Activated naive CD4-positive, alpha-beta T cell treated with anti-CD3 and anti-CD28 coated beads, Interleukin-2, amount 50 U/mL, for 16 hours (primary cell): Measurements from ENCODE around the gene NHSL2.
"Not testable (repeated sequence)": the region's sequence is repeated elsewhere in the genome, so short reads cannot be mapped to it uniquely, and the experiment has no call there.

Source experiments
- DNase-seq: peaks from one replicate; pipeline ENCODE4 v3.0.0-alpha.2; 2020

The NHSL2 gene

DNA sequence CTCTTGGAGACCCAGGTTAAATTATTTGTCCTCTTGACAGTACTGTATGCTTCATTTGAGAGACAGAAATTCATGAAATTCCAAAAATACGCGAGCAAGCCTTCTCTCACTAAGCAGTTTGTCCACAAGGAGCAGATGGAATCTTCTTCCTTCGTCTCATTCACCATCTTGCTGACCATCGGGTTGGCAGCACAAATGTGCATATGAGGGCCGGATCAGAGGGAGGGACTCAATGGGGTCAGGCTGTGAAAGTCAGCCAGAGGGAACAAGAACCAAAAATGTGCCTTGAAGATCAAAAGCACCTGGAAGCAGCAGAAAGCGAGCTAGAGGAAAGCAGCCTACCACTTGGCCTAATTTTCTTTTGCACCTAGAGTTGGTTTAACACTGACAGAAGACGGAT is 16.4 kb downstream of the NHSL2 start:
- DNase-seq, result no peak

DNA sequence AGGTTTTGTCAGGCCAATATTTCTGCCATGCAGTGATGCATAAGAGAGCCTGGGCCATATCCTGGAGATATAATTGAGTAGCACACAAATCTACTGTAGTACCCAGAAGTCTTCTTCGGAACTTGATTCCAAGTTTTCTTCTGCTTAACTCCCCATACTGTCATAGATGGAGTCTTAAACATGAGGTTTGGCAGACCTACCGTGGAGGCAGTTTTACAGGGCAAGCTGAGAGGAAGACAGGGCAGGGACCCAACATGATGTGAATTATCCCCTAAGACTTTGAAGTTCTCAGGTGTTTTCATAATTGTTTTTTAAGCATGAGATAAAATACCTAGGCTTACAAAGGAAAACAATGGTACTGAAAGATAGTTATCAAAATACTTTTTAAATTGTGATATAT is 18.2 kb downstream of the NHSL2 start:
- DNase-seq, result no peak

DNA sequence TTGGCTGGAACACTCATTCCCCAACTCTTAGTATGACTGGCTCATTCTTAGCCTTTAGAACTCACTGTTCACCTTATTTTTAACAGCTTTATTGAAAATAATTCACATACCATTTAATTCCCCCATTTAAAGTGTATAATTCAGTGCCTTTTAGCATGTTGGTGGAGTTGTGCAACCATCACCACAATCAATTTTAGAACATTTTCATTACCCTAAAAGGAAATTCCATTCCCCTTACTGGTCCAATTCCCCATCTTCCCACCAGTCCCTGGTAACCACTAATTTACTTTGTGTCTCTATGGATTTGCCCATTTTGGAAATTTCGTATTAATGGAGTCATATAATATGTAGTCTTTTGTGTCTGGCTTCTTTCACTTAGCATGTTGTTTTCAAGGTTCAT is 19.7 kb downstream of the NHSL2 start:
- DNase-seq, result no peak

DNA sequence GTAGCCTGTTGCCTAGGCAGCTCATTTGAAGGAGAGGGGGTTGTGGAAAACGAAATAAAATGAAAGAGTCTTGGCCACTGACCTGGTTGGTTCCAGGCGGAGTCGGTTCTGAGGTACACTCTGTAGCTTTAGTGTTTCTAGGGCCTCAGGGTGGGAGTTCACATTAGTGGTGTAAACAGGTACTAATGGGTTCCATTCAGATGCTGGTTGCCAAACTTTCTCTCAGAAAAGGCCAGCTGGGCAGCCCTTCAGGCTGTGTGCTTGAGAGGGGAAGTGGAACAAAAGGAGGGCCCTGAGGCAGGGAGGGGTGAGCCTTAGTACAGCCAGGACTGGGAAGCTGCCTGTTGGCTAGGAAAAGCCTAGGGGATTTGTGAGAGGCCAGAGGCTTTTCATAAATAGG is 24.8 kb downstream of the NHSL2 start:
- DNase-seq, result no peak

DNA sequence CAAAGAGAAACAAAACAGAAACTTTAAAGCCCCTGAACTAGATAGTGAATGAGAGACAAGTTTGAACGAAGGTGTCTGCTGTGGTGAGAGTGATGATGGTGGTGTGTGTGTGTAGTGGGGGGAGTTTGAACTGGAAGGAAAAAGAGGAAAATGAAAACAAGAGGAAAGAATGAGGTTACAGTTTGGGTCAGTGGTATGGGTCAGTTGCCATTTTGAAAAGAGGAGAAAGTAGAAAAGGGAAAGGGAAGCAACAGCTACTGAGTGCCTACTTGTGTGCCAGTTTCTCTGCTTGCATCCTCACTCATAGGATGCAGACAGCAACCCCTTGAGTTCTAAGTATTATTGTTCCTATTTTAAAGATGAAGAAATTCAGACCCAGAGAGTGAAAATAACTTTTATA is 26.0 kb downstream of the NHSL2 start:
- no peak for DNase-seq

DNA sequence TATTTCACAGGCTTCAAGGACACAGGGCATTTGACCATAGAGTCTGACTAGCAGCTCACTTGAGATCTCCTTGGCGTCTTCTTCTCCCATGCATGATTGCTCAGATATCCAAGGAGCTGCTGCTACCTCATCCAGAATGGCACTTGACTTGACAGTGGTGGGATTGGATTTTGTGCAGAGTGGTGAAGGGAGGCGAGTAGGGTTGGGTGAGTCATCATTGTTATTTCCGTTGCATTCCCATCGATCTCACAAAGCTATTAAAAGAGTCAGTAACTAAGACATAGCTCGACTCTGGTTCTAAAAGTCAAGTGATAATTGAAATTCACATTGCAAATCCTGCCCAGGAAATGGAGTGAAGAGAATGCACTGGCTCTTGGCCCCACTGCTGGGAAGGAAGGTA is 27.7 kb downstream of the NHSL2 start:
- no peak for DNase-seq

DNA sequence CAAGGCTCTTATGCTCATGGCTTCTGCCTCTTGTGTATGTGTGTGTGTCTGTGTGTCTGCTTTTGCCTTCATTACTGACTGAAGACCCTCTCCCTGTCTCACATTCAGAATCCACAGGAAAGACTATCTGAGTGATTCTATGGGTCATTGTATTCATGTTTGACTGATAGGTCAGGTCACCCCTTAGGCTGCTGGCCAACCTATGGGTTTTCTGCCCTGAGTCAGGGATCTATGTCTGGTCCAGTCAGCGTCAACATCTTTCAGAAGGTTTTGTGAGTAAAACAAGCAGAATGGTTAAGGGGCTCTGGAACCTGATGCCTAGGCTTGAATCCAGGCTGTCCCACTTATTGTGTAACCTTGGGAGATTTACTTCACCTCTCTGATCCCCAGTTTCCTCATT is 30.5 kb downstream of the NHSL2 start:
- no peak for DNase-seq

DNA sequence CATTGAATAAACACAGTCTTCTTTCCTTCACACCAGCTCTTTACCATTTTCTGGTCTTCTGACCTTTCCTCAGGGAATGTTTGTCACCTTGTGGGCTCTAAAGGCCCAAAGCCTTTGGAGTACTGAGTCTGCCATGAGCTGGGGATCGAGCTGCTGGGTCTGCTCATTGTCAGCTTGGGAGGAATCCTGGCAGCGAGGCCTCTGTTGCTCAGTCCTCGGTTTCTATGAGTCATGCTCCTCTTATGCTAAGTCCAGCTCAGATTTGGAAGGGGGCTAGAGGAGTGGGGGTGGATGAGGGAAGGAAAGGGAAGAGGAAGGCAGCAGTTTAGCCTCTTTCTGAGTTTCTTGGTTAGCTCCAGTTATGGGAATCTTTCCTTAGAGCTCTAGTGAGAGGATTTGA is 31.1 kb downstream of the NHSL2 start:
- DNase-seq, result no peak

DNA sequence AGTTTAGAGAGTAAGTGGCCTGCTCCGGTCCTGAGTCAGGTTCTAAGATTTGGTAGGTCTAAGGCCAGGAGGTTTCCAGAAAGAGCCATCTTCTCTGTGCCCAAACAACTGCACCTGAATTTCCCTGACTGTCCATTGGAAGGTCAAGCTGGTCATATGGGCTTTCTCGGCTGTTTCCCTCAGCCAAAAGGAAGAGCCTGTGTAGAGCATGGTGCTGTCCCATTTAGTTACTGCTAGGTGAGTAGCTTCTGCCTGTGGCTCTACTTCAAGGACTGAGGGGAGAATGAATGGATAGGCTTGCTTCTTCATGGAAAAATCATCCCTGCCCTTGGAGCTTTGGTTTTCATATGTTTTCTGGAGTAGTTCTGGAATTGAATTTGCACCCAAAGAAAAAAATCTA is 33.7 kb downstream of the NHSL2 start:
- DNase-seq, result no peak

DNA sequence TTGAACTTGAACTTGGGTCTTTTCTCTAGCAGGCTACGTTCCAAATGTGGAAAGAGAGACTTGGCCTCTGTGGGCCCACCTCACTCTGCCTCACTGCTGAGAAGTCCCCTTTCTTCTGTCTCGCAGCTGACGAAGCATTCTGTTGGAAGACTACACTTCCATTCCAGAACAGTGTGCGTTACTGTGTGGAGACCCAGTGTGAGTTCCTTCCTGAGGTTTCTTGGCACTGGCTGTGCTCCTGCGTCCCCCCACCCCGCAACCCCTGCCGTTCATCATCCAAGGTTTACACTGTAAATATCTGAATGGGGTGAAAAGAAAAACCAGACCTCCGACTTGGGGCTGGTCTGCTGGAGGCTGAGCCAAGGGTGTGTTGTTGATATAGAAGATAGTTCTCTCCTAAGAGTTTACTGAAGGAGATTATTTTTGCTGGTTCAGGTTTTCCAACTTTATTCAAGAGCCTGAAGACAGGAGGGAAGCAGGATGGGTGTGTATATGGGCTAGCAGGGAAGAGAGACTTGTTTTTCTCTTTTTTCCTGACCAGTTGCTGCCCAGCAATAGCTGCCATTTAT is 34.7 kb downstream of the NHSL2 start:
- DNase-seq, result no peak

DNA sequence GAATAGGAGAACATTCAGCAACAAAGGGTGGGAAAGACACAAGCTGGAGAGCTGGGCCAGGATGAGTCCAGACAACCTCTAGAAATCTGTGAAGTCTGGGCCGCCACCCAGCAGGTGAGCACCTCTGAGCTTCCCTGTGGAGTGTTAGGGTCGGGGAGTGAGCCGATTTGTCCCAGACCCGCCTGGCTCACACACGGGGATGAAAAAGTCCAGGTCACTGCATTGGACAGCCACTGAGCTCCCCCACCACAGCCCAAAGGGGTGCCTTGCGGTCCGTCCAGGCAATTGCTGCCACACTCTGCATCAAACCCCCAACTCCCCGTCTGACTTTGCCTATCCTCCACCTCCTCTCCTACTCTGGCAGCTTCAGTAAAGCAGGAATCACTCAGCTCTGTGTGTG is 38.7 kb downstream of the NHSL2 start:
- no peak for DNase-seq

DNA sequence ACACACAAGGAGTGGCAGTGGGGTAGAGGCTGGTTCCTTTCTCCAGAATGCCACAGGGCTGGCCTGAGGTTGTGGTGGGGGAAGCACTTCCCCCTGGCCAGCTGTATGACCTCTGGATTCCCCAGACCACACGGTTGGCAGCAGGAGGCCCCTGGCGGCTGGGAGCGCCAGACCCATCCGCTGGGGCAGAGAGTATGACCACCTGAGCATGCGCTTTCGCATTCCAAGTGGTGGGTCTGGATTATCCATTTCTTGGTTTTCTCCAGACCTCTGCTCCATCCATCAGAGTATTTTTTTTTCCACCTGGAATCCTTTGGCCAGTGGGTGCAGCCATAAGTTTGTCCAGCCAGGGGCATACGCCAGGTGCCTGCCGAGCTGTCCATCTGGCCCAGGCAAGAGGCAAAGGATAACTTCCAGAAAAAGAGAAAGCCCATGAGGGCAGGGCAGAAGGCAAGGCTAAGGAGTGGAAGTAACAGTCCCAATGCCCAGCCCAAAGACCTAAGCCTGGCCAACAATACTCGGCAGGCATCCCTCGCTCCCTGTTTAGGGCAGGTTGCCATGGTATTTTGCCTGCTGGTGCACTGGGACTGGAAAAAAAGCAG is 39.3 kb downstream of the NHSL2 start:
- no peak for DNase-seq

DNA sequence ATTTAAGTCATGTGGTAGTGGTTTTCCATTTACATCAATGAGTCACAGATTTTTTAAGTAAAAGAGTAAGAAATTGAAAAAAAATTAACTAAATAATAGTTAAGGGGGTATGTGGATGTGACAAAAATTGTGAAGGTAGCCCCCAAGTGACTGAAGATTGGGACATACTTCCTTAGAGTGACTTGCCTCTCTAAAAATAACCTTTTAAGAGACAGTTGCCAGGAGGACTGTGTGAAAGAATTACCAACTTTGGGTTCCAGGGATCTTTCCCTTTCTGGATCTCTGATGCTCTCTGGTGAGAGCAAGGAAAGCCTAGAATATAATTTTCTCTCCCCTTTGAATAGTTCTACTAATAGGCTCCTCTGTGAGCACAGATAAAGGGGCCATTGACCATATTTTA is 42.7 kb downstream of the NHSL2 start:
- no peak for DNase-seq

DNA sequence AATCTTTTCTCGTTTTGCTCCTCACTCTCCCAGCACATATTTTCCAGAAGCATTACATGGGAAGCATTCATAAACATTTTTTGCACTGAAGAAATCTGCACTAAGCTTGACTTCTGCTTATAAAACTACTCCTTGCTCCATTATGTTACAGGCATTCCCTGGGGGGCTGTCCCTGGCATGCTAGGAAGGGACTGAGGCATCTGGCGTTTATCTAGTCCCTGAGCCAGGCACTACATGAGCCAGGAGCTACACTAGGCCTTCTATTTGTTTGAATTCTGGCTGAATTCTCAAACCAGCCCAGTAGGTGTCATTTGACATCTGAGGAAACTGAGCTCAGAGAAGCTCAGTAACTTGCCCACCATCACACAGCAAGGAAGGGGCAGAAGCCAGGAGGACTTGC is 43.3 kb downstream of the NHSL2 start:
- DNase-seq, result no peak

DNA sequence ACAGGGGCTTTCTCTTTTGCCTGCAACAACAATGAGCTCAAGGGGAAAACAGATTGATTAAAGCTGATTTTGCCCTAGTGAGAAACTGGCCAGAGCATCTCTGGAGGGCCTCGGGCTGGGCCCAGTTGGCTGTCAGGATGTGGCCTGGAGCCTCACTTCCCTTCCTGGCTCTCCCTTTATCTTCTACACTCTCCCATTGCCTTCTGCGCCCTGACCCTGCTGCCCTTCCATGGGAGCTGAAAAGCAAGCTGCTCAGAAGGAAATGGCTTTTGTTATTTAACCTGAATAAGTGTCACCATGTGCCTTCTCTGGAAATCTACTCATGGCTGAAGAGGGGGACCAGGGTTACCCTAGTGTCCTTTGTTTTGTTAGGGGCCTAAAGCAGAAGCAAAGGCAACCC is 43.8 kb downstream of the NHSL2 start:
- no peak for DNase-seq

DNA sequence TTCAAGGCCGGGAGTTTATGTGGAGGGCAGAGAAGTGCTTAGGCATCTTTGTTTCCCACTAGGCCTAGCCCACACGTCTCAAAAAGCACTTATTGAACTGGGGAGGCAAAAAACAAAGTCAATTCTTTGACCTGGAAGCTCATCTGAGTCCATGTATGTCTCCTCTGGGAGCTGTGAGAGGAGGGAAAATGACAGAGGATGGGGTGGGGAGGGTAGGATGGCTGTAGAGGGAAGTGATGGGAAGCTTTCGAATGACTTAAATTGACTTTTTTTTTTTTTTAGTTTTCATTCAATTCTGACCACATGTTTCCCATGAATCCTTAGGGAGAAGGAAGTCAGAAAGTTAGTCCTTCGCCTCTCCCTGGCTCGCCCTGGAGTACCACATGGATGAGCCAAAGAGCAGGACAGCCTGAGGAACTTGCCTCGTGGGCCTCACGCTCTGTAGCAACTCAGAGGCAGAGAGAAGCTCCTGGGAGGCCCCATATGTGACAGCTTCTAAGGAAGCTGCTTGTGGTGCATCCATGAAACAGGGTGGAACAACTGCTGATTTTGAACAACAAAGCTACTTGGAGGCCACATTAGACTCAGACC is 45.0 kb downstream of the NHSL2 start:
- DNase-seq, result no peak

DNA sequence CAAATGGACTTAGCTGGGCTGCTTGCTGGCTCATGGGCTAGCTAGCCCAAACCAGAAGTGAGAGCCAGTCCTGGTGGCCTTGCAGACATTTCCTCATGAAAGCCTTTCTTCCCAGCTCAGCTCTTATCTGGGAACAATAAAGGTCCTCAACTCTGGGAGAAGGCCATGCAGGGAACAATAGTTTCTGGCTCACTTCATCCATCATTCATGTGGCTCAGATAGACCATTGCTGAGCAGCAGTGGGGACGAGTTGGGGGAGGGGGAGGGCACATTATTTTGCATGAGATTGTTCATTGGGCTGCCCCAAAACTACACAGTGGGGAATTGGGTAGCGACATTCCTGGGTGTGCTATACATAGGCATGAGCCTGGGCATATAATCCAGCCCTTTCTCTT is 47.6 kb downstream of the NHSL2 start:
- no peak for DNase-seq

DNA sequence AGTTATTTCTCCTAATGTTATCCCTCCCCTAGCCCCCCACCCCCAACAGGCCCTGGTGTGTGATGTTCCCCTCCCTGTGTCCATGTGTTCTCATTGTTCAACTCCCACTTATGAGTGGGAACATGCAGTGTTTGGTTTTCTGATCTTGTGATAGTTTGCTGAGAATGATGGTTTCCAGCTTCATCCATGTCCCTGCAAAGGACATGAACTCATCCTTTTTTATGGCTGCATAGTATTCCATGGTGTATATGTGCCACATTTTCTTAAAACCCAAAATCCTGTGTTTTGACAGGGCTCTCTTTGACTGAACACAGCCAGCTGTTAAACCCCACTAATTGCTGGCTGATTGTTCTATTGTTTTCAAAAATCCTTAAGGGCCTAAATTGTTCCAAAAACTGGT is 53.5 kb downstream of the NHSL2 start:
- not testable (repeated sequence) for DNase-seq

DNA sequence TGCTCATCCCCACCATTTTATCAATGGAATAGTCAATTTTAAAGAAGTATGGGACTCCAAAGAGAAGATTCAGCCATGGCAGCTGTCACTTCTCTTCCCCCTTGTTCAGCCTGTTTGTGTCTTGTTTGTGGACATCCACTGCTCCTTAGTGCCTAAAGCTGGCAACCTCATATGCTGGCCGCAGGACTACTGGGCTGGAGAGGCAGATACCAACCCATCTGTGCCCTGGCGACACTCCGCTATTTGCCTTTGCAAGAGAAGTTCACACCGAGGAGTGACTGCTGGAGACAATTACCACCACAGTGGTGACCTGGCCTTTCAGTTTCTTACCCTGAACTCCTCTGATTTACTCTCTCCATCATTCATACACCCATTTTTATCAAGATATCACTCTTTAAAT is 64.3 kb downstream of the NHSL2 start:
- no peak for DNase-seq

DNA sequence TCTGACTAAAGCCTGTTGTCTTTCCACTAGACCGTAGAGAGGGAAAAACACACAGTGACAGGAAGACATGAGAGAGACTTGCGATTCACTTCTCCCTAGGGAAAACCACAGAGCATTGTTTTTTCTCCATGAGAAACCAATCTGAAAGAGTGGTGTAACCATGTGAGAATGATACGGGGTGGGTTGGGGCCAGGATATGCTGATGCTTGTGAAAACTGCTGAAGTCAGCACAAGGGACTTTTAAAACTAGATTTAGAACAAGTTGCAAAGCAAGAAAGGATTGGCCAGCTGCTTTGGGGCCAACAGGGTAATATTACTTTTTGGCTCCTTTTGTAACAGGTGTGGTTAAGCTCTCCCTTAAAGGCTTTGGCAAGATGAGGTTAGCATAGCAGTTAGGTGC is 66.1 kb downstream of the NHSL2 start:
- no peak for DNase-seq

DNA sequence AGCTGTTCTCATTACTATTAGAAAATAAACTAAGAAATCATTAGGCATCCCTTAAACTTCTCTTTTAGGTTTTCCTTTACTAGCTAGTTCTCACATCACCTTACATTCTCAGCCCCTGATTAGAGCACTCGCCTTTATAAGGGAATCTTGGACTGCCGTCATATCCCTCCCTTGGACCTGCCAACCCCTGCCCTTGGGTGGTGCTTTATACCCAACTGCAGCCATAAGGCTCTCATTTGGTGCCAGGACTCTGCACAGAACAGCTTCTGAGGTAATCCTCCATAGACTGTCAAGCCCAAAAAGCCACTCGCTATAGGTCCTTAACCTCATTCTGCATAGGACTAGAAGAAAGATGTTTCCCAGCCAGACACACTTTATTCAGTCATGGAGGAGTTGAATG is 67.5 kb downstream of the NHSL2 start:
- DNase-seq, result no peak

DNA sequence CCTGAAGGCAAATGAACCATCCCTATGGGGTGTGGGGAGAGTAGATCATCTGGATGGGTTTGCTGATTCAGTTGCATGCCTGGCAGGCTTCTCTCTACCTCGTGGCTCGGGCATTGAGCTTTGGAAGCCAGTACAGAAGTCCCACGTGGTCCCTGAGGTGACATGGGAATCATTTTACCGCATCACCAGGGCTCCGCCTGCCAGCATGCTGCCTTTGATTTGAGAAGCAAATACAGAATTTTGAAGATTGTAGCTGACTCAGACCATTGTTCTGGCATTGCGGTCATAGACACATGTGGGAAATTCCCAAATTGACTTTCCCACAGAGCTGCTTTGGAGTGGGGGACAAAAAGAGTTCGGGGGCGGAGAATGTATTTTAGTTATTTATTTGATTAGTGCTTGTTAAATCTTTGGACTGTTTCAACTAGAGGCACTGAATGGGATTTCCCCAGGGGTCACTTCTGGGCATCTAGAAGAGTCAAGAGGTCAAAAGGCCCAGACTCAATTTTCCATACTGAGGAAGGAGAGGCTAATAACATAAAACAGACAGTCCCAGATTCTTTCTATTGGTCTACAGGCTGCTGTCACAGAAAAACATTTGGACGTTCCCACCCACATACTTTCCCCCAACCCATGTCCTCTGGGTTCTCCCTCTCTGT is 79.3 kb downstream of the NHSL2 start:
- no peak for DNase-seq

DNA sequence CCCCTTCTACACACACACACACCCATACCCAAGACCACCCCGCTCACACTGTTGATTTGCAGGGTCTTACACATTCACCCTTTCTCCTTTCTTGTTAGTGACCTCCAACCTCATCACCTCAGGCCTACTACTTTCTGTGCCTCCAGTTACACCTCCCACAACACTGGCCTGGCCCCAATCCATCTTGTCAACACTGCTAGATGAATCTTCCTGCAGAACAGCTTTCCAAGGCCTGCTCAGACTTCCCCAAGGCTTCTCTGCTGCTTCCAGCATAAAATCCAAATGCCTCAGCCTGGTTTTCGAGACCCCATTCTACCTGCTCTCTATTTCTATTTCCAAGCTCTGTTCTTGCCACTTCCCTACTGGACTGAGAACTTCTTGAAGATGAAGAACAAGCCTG is 79.9 kb downstream of the NHSL2 start:
- no peak for DNase-seq

DNA sequence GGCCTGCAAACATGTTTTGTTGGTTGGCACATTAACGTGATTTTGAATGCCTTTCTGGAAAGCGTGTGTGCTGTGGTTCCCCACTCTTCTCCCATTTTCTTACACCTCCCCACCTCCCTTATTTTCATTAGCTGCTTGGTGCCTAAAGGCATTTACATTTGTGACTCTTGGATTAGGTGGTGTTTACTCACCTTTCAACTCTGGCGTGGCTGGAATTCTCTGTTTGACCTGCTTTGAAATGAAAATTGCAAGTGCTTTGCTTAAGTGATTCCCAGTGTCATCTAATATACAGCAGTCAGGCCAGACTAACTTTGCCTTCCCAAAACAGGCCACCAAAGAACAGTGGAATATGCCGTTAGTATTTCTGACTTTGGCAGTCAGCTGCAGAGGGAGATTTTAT is 80.5 kb downstream of the NHSL2 start:
- no peak for DNase-seq

DNA sequence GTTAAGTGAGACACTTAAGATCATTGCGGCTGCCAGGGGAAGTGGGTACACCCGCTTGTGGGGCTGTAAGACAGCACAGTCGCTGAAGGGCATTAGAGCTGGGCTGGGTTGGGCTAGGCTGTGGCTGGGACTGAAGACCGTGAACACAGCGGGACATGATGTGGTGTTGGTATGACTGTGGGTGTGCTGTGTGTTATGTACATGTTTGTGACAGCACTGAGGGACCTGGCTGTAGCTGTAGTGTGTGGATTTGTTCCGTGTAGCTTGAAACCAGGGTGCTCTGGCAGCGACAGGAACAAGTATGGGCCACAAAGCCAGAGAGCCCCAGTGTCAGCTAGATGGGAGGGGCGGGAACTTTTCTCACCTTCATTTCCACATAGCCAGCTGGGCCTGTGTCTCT is 82.1 kb downstream of the NHSL2 start:
- DNase-seq, result no peak
